Progenitor cell of endocrine pancreas (in vitro differentiated cells): ENCODE results near the gene CCR1. TPM values are rescaled to one million over a fixed set of nuclear protein-coding genes. Genes with fewer than 3 reads are reported as not detected.

ENCODE experiments used
- DNase-seq: peaks from one replicate; pipeline ENCODE4 v3.0.0; 2021; ENCODE audit warnings: low spot score; ENCODE audit not compliant: unreplicated experiment
- H3K27ac Mint-ChIP-seq: 2 replicates; pipeline ENCODE4 v1.8.0; 2021; ENCODE audit warnings: mild to moderate bottlenecking, moderate library complexity, mixed read lengths
- H3K27me3 Mint-ChIP-seq: 2 replicates; pipeline ENCODE4 v1.8.0; 2021; ENCODE audit warnings: mixed read lengths
- H3K36me3 Mint-ChIP-seq: 2 replicates; pipeline ENCODE4 v1.8.0; 2022; ENCODE audit warnings: mixed read lengths; ENCODE audit not compliant: insufficient read depth
- H3K4me1 Mint-ChIP-seq: 2 replicates; pipeline ENCODE4 v1.8.0; 2021; ENCODE audit warnings: low read depth, mixed read lengths
- H3K4me3 Mint-ChIP-seq: 2 replicates; pipeline ENCODE4 v1.8.0; 2021; ENCODE audit warnings: low read depth, mild to moderate bottlenecking, moderate library complexity, mixed read lengths
- H3K9me3 Mint-ChIP-seq: 2 replicates; pipeline ENCODE4 v1.8.0; 2021; ENCODE audit warnings: low read depth, mixed read lengths
- CTCF ChIP-seq: fragments of 200-600 bp; sonication (generic); IDR thresholded peaks from one replicate; pipeline ENCODE4 v1.5.0; 2021; ENCODE audit warnings: antibody characterized with exemption, mild to moderate bottlenecking; ENCODE audit not compliant: unreplicated experiment
- total RNA-seq: library from RNA; stranded (reverse); gene quantifications from 2 replicates; pipeline ENCODE4 v1.2.1, GENCODE V29; 2021

Gene CCR1
- total RNA-seq, 1 donor from 2014 or later: 0.14 TPM

DNA sequence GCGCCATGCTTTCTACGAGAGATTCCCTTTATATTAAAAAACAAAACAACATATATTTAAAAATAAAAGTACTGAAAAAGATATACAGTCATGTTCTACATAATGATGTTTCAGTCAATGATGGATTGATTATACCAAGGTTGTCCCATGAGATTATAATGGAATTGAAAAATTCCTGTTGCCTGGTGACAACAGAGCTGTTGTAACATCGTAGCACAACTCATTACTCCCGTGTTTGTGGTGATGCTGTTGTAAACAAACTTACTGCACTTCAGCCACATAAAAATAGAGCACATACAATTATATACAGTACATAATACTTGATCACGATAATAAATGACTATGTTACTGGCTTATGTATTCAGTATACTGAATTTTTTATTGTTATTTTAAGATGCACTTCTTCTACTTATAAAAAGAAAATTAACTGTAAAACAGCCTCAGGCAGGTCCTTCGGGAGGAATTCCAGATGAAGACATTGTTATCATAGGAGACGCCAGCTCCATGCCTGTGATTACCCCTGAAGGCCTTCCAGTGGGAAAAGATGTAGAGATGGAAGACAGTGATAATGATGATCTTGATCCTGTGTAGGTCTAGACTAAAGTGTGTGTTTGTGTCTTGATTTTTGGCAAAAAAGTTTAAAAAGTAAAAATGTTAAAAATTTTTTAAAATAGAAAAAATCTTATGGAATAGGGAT lies 11.7 kb downstream of the CCR1 start:
- no peak overlapping the region for H3K27ac Mint-ChIP-seq
- no peaks in the 10 kb centered on the region for H3K36me3 Mint-ChIP-seq
- no peak for TF ChIP-seq CTCF
- no peaks in the 10 kb centered on the region for H3K27me3 Mint-ChIP-seq
- H3K9me3 Mint-ChIP-seq: peaks cover 22% of the 10 kb centered on the region
- H3K4me3 Mint-ChIP-seq: no peak overlapping the region
- H3K4me1 Mint-ChIP-seq: no peaks in the 10 kb centered on the region
- no peak for DNase-seq

GRCh38 chr3:46194868-46195553 lies 13.1 kb downstream of the CCR1 start:
- Mint-ChIP-seq H3K4me3 (no peak overlapping the region), H3K27ac (no peak overlapping the region), H3K27me3 (no peaks in the 10 kb centered on the region), H3K36me3 (no peaks in the 10 kb centered on the region), H3K9me3 (peaks cover 22% of the 10 kb centered on the region), H3K4me1 (no peaks in the 10 kb centered on the region)
- TF ChIP-seq CTCF: no peak
- DNase-seq: no peak

DNA sequence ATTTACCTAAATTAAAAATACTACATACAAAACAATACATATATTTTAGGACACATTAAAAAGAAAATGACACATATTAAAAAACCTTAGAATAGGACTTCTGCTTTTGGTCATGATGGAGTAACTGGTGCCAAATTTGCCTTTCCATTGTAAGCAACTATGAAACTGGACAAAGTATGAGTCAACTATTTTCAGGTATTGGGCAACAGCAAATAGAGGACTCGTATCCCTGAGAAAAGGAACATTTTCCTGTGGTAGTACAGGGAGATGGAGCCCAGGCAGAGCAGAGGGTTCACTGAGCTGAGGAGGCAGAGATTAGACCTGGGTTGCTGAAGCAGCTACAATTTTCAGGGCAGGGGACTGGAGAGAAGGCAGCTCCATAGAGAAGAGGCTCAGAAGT lies 14.7 kb downstream of the CCR1 start:
- Mint-ChIP-seq H3K27me3 (no peaks in the 10 kb centered on the region), H3K36me3 (no peaks in the 10 kb centered on the region), H3K4me1 (no peaks in the 10 kb centered on the region), H3K9me3 (peaks cover 21% of the 10 kb centered on the region), H3K4me3 (no peak overlapping the region), H3K27ac (no peak overlapping the region)
- no peak for TF ChIP-seq CTCF
- no peak for DNase-seq

GRCh38 chr3:46192939-46193338 lies 15.2 kb downstream of the CCR1 start:
- Mint-ChIP-seq H3K9me3 (peaks cover 19% of the 10 kb centered on the region), H3K27me3 (no peaks in the 10 kb centered on the region), H3K4me1 (no peaks in the 10 kb centered on the region), H3K36me3 (no peaks in the 10 kb centered on the region), H3K4me3 (no peak overlapping the region), H3K27ac (no peak overlapping the region)
- no peak for DNase-seq
- TF ChIP-seq CTCF: no peak

- Mint-ChIP-seq H3K27ac (no peak overlapping the region), H3K36me3 (no peaks in the 10 kb centered on the region), H3K27me3 (no peaks in the 10 kb centered on the region), H3K9me3 (peaks cover 19% of the 10 kb centered on the region), H3K4me3 (no peak overlapping the region), H3K4me1 (no peaks in the 10 kb centered on the region)
- no peak for DNase-seq
- no peak for TF ChIP-seq CTCF
Observed at GRCh38 chr3:46191730-46192129, 16.4 kb downstream of the CCR1 start.
